SU-DHL-6 (cell line): ENCODE measurements around the gene OMA1.

ENCODE experiments used
- CTCF ChIP-seq: fragments of 200-600 bp; sonication (generic); IDR thresholded peaks from one replicate; pipeline ENCODE4 v1.5.1; 2017; ENCODE audit warnings: antibody characterized with exemption, mild to moderate bottlenecking, low read length, moderate library complexity; ENCODE audit not compliant: insufficient read depth, poor library complexity, severe bottlenecking
- EZH2phosphoT487 ChIP-seq: fragments of 200-600 bp; sonication (generic), shearing (Covaris generic); conservative IDR thresholded peaks from 2 replicates; pipeline ENCODE4 v1.6.1; 2018; ENCODE audit warnings: mild to moderate bottlenecking, antibody characterized with exemption, low read length, moderate library complexity, mixed read lengths

GRCh38 chr1:58573138-58573537 lies 26.6 kb upstream of the OMA1 start:
- TF ChIP-seq EZH2phosphoT487: no peak
- TF ChIP-seq CTCF: no peak
